Effector CD4-positive, alpha-beta T cell (primary cell): ENCODE measurements around the gene TLX2.

Source experiments
- DNase-seq: peaks from one replicate; pipeline ENCODE4 v3.0.0-alpha.2; 2020

TLX2 gene

GRCh38 chr2:74513605-74514367 lies 464 bp upstream of the TLX2 start:
- DNase-seq: no peak

GRCh38 chr2:74515271-74515980 lies 1.2 kb downstream of the TLX2 start:
- no peak for DNase-seq

- DNase-seq: peak; percentile 53
Observed at GRCh38 chr2:74515981-74516633, 1.9 kb downstream of the TLX2 start.

GRCh38 chr2:74516650-74517049 lies 2.4 kb downstream of the TLX2 start:
- no peak for DNase-seq

GRCh38 chr2:74522516-74522915 lies 8.3 kb downstream of the TLX2 start:
- DNase-seq: no peak

- no peak for DNase-seq
Observed at GRCh38 chr2:74524005-74524404, 9.8 kb downstream of the TLX2 start.

GRCh38 chr2:74524955-74525716 lies 10.9 kb downstream of the TLX2 start:
- no peak for DNase-seq

GRCh38 chr2:74525717-74526648 lies 11.7 kb downstream of the TLX2 start, which contains the start of gene DQX1:
DQX1 (minus strand) TSS chr2:74526231; CDS start chr2:74525729, 502 bp downstream.
- no peak for DNase-seq

- no peak for DNase-seq
Observed at GRCh38 chr2:74526649-74527230, 12.5 kb downstream of the TLX2 start.

- DNase-seq: no peak
Observed at GRCh38 chr2:74527741-74528140, 13.5 kb downstream of the TLX2 start.

GRCh38 chr2:74528600-74529356 lies 14.5 kb downstream of the TLX2 start:
- DNase-seq: no peak

GRCh38 chr2:74529357-74530238 lies 15.3 kb downstream of the TLX2 start, which contains the start of the genes AUP1 and HTRA2:
AUP1 (minus strand) TSS chr2:74529706; CDS start chr2:74529629, 77 bp downstream.
HTRA2 (plus strand) TSS chr2:74529933; CDS start chr2:74530007, 74 bp downstream.
- peak; percentile 77 for DNase-seq

GRCh38 chr2:74530239-74531187 lies 16.3 kb downstream of the TLX2 start:
- DNase-seq: peak; percentile 27

GRCh38 chr2:74531666-74532065 lies 17.4 kb downstream of the TLX2 start:
- DNase-seq: no peak

- no peak for DNase-seq
Observed at GRCh38 chr2:74532222-74532621, 18.0 kb downstream of the TLX2 start.

GRCh38 chr2:74533464-74533863 lies 19.2 kb downstream of the TLX2 start:
- no peak for DNase-seq

- no peak for DNase-seq
Observed at GRCh38 chr2:74534411-74534810, 20.2 kb downstream of the TLX2 start.

GRCh38 chr2:74535440-74535965 lies 21.3 kb downstream of the TLX2 start:
- DNase-seq: no peak
